ENCODE data around the gene PPP1R26. TPM values are rescaled to one million over a fixed set of nuclear protein-coding genes. Genes with fewer than 3 reads are reported as not detected.
A peak's percentile ranks its signal among the peaks of the same experiment; 100 is the strongest.

Gene PPP1R26
- total and polyA plus RNA-seq, 9 of the 15 experiments (the other 6 are each of a cell fraction or from before 2014, with no cell fraction given) = 0.77 to 26.8 (median 9.3) TPM

GRCh38 chr9:135480071-135480939, 723 bp downstream of the PPP1R26 start (continued):
- TF ChIP-seq SAP30 (IDR thresholded peaks at IDR 0.05; ENCODE audit: borderline replicate concordance, insufficient read depth, low read depth, low read length, poor library complexity, severe bottlenecking) (peak; percentile 48), EP300 (IDR thresholded peaks at IDR 0.05; ENCODE audit: low read length) (no peak), ZFPM2 (CRISPR knock-in tag; IDR thresholded peaks at IDR 0.05) (no peak), KLF10 (CRISPR knock-in tag; IDR thresholded peaks at IDR 0.05) (no peak), YY1 (IDR thresholded peaks at IDR 0.05; ENCODE audit: borderline replicate concordance in 1 of 3, control insufficient read depth in 1 of 3, extremely low read depth in 1 of 3, insufficient read depth in 3 of 3, insufficient read length in 1 of 3, insufficient replicate concordance in 2 of 3, low read depth in 1 of 3, low read length in 2 of 3) (peak in 1 of 3 experiments; percentile 80), POLR2H (tag; IDR thresholded peaks at IDR 0.05; ENCODE audit: low read depth) (no peak), ZC3H4 (CRISPR knock-in tag; IDR thresholded peaks at IDR 0.05; ENCODE audit: borderline replicate concordance) (no peak), MTA3 (IDR thresholded peaks at IDR 0.05; ENCODE audit: borderline replicate concordance) (0 out of 2 replicates have a peak, but pooled peaks have one; percentile 46), ETV5 (CRISPR knock-in tag; IDR thresholded peaks at IDR 0.05; ENCODE audit: low read depth) (no peak), CTBP1 (IDR thresholded peaks at IDR 0.05; ENCODE audit: borderline replicate concordance) (peak; percentile 49; the same call in 1 of the 2 replicates), ZNF311 (CRISPR knock-in tag; IDR thresholded peaks at IDR 0.05) (no peak), NFRKB (IDR thresholded peaks at IDR 0.05; ENCODE audit: low read depth) (0 out of 2 replicates have a peak, but pooled peaks have one; percentile 47), RAD51 (IDR thresholded peaks at IDR 0.05; ENCODE audit: borderline replicate concordance, low read depth) (no peak), HCFC1 (IDR thresholded peaks at IDR 0.05; ENCODE audit: low read depth, low read length) (no peak), GABPB1 (CRISPR knock-in tag; IDR thresholded peaks at IDR 0.05) (no peak), DLX4 (CRISPR knock-in tag; IDR thresholded peaks at IDR 0.05) (no peak), ZNF655 (CRISPR knock-in tag; IDR thresholded peaks at IDR 0.05) (no peak), ARID3A (IDR thresholded peaks at IDR 0.05; ENCODE audit: borderline replicate concordance, low read depth, low read length) (no peak), FOXM1 (IDR thresholded peaks at IDR 0.05; ENCODE audit: low read depth) (no peak), FOXM1 (CRISPR knock-in tag; IDR thresholded peaks at IDR 0.05; ENCODE audit: low read depth) (no peak), SMAD2 (IDR thresholded peaks at IDR 0.05; ENCODE audit: low read depth, low read length) (no peak), POLR2A (conservative IDR thresholded peaks at IDR 0.05) (peak; percentile 62; the same call in 1 of the 2 replicates)
- TF ChIP-seq, protein P1, sequence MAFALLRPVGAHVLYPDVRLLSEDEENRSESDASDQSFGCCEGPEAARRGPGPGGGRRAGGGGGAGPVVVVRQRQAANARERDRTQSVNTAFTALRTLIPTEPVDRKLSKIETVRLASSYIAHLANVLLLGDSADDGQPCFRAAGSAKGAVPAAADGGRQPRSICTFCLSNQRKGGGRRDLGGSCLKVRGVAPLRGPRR (CRISPR knock-in tag; IDR thresholded peaks at IDR 0.05) = no peak

Measured in K562 (cell line).